Measurements from ENCODE around the gene NPC1. TPM values are rescaled to one million over a fixed set of nuclear protein-coding genes. Genes with fewer than 3 reads are reported as not detected.
"Not testable (repeated sequence)": the region's sequence is repeated elsewhere in the genome, so short reads cannot be mapped to it uniquely, and the experiment has no call there.

The NPC1 gene
- total RNA-seq: 40.4 and 54.0 TPM in 2 replicates
- polyA plus RNA-seq (2012): 54.7 TPM

DNA sequence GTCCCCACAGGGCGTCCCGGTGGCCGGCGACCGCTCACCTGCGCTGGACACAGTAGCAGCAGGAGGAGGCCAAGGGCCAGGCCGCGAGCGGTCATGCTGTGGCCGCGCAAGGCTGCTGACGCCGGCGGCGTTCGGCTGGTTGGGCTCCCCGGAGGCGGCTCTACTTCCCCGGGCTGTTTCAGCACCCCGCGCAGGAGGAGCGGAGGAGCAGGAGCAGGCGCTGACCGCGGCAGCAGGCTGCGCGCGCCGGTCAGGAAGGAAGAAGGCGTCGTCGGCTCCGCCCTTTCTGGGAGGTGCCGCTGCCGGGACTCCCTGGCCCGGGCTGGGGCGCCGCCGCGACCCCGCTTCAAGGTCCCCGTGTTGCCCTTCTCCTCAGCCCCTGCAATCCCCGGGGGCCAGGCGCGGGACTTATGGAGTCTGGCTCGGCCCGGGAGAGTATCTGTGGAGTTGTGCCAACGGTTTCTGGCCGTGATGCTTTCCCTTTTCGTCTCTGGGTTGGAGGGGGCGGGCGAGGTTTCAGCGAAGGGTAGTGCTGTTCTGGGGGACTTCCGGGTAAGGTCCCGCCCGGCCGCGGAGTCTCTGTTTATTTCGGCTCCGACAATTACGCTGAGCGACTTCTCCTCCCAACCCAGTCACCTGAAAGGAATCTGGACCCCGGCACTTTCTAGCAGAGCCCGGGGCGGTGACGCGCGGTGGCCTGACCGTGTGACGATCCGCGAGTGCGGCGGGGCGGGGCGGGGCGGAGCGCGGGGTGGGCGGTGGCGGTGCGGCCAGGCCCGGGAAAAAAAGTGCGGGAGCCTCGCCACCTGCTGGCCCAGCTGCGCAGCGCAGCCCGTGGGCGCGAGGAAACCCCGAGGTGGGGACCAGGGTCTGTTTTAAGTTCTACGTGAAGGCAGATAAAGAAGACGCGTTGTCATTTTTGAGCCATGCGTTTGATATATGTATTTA is at the start of gene NPC1:
NPC1 (minus strand) TSS at position 258 of the 948 bp plus-strand sequence; CDS start at position 95, 163 bp downstream.
- DNase-seq (ENCODE audit: low read depth): peak; percentile 95

DNA sequence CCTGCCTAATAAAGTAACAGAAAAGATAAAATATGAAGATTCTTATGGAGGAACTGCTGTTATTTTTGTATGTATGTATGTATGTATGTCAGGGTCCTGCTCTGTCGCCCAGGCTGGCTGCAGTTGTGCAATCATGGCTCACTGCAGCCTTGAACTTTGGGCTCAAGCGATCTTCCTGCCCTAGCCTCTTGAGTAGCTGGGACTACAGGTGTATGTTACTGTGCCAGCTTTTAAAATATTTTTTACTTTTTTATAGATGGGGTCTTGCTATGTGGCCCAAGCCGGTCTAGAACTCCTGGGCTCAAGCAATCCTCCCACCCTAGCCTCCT is 49.7 kb upstream of the NPC1 start:
- no peak for DNase-seq (ENCODE audit: low read depth)

GRCh38 chr18:23635283-23636070 is 49.2 kb upstream of the NPC1 start:
- no peak for DNase-seq (ENCODE audit: low read depth)

GRCh38 chr18:23634692-23635091 is 48.4 kb upstream of the NPC1 start:
- no peak for DNase-seq (ENCODE audit: low read depth)

GRCh38 chr18:23632615-23633014 is 46.3 kb upstream of the NPC1 start:
- DNase-seq (ENCODE audit: low read depth): no peak

DNA sequence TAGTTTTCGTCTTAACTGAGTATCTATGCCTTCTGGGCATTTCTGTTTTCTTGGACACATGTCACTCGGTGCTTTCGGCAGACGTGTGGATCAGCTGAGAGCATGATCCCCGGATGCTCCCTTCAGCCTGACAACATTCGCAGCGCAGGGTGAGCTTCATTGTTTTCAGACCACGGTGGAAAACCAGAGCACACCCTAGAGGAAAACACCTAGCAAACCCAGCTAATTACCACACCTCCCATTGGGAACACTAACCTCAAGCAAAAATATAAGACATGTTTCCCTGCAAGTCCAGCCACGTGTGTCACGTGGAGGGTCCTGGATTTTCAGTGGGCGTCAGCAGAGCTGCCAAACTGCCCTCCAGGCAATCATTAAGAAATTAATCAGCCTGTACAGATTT is 45.4 kb upstream of the NPC1 start:
- DNase-seq (ENCODE audit: low read depth): no peak

DNA sequence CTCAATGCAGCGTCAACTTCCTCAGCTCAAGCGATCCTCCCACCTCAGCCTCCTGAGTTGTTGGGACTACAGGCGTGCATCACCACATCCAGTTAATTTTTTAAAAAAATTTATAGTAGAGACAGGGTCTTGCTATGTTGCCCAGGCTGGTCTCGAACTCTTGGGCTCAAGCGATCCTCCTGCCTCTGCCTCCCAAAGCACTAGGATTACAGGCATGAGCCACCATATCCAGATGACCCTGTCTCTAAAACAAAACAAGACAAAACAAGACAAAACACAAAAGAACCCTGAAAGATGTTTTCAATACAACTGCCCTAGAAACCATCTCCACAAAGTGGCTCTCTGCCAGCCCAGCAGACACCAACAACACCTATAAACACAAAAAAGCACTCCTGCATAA is 45.0 kb upstream of the NPC1 start:
- no peak for DNase-seq (ENCODE audit: low read depth)

GRCh38 chr18:23629444-23629946 is 43.2 kb upstream of the NPC1 start:
- DNase-seq (ENCODE audit: low read depth): no peak

GRCh38 chr18:23627970-23628369 is 41.7 kb upstream of the NPC1 start:
- DNase-seq (ENCODE audit: low read depth): no peak

GRCh38 chr18:23627321-23627720 is 41.0 kb upstream of the NPC1 start:
- DNase-seq (ENCODE audit: low read depth): peak; percentile 81

GRCh38 chr18:23626451-23627279 is 40.4 kb upstream of the NPC1 start:
- DNase-seq (ENCODE audit: low read depth): peak; percentile 65

- DNase-seq (ENCODE audit: low read depth): no peak
Observed at GRCh38 chr18:23623040-23623439, 36.7 kb upstream of the NPC1 start.

GRCh38 chr18:23619388-23619881 is 33.1 kb upstream of the NPC1 start:
- peak; percentile 53 for DNase-seq (ENCODE audit: low read depth)

DNA sequence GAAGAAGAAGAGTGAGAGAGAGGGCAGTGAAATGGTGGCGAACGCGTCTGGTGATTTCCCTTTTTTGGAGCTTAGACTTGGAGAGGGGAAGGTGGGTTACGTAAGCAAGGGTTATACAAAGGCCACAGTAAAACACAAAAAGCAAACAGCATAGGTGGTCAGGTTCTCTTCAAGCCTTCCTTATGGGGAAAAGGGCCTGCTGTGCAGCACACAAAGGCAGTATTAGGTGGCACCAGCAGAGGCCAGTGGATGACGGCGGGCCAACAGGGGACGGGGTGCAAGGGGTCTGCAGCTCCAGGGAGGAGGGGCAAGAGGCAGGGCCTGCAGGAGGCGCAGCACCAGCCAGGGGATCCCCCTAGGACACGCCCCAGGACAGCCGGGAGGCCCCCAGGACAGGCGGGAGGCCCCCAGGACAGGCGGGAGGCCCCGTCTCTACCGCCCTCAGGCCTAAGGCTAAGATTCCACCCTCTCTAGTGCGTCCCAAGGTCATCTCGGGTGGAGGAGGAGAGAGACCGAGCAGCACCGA is 32.6 kb upstream of the NPC1 start:
- DNase-seq (ENCODE audit: low read depth): no peak

DNA sequence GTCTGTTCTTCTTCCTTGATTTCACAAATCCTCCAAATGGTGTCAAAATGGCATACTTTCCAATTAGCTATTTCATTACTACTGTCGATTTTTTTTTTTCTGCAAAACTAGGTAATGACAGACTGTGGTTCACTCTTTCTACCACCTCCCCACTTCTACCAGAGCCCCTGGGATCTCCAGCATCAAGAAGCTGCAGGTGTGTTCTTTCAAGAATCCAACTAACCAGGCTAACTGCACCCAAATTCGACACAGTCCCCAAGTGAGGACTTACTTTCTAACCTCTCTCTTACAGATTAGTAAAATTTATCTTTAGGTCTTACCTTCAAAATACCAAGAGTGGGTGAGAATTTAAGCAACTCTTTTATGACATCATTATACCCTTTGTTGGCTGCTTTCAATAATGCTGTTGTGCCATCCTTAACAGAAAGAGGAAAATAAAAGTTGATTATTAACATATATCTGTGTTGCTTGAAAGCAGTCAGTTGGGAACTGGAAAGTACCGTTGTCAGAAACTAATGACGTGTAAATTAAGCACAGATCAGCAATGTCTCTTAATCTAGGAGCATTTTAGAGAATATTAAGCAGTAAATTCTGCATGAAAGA is 31.2 kb upstream of the NPC1 start:
- no peak for DNase-seq (ENCODE audit: low read depth)

GRCh38 chr18:23616258-23616657 is 30.0 kb upstream of the NPC1 start:
- DNase-seq (ENCODE audit: low read depth): no peak

DNA sequence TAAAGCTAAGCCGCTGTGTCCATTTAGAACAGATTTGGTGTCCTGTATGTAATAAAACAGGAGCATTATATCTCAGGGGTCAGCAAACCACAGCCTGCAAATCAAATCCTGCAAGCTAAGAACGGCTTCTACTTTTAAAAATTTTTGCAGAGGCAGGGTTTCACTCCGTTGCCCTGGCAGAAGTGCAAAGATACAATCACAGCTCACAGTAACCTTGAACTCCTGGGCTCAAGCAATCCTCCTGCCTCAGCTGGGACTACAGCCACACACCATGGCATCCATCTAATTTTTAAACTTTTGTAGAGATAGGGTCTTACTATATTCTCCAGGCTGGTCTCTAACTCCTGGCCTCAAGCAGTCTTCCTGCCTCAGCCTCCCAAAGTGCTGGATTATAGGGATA is 28.6 kb upstream of the NPC1 start:
- no peak for DNase-seq (ENCODE audit: low read depth)

GRCh38 chr18:23614413-23614812 is 28.1 kb upstream of the NPC1 start:
- DNase-seq (ENCODE audit: low read depth): no peak

GRCh38 chr18:23613091-23613475 is 26.8 kb upstream of the NPC1 start:
- DNase-seq (ENCODE audit: low read depth): not testable (repeated sequence)

DNA sequence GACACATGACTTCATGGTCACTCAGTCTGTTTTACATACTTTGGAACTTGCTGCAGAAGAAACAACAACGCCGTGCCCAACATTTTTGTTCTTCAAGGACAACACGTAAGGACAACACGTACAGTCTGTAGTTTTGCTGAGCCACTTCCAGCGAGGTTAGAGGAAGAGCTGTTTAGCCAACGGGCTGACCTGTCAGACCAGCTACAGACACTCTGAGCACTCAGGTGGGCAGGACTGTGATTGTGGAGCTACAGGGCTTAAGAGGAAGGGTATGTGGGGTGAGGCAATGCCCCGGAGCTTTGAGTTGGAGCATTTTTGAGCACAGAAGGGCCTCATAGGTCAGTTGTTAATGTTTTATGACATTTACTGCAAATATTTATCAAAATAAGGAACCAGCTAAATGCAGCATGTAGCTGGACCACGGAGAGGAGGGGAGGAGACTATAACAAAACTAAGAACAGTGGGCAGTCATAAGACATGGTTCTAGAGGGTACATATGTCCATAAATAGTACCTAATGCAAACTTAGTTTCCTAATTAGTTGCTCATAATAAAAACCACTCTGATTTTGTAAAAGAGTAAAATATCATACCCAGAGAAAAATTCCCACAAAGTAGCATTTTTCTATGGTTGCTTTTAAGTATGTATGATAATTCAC is 26.3 kb upstream of the NPC1 start:
- no peak for DNase-seq (ENCODE audit: low read depth)

Data from myocyte (in vitro differentiated cells).